Stimulated activated CD8-positive, alpha-beta memory T cell treated with anti-CD3 and anti-CD28 coated beads, Interleukin-12 subunit alpha, Interleukin-12 subunit beta, amount 100 ng/mL, for 24 hours (primary cell): Measurements from ENCODE around the gene DLX1.
"Not testable (repeated sequence)": the region's sequence is repeated elsewhere in the genome, so short reads cannot be mapped to it uniquely, and the experiment has no call there.

Experiments
- DNase-seq: peaks from one replicate; pipeline ENCODE4 v3.0.0-alpha.2; 2020; ENCODE audit errors: extremely low read depth

Gene DLX1

DNA sequence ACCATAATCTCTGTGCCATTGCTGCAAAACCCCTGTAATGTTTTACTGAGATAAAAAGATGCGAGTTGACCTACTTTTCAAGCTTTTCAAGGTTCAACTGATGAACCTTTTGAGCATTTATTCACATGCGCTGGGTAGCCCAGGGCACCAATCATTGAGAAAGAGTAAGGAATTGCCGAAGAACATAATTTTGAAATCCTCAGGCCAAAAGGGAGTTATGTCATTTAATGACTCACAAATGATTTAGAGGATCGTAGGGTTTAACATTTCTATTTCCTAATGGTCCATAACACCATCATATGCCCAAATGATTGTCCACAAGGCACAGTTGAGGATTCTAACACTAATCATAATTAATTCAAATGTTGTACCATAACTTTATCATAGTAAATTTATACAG lies 20.2 kb upstream of the DLX1 start:
- no peak for DNase-seq

DNA sequence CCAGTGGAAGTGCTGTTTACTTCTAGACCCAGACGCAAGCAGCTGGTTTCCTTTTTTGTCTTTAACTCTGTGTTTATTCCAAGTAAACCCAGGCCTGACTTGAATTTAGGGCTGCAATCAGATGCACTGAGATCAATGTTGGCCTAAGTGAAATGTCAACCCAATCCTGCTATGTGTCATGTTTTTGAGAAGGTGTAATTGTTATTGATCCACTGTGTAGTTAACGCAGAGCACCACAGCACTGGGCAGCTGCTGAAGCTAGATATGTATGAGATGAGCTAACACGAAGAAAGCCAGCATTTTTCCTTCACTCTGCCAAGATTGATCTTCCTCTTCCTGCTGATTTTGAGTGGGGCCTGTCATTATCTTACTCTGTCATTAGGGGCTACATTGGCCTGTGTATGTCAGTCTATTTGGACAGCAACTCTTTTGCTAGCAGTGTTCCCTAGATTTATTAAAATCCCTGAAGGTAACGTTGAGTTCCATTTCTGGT lies 18.9 kb upstream of the DLX1 start:
- no peak for DNase-seq

DNA sequence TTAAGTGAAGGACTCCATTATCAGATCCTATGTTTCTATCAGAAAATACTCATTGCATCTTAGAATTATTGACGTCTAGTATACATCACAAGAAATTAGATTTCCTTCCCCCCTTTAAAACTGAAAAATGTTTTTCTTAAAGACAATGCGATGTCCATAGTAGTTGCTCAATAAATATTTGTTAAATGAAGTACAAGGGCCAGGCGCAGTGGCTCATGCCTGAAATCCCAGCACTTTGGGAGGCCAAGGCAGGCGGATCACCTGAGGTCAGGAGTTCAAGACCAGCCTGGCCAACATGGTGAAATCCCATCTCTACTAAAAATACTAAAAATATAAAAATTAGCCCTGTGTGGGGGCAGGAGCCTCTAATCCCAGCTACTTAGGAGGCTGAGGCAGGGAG lies 17.4 kb upstream of the DLX1 start:
- not testable (repeated sequence) for DNase-seq

GRCh38 chr2:172070936-172071335 lies 14.4 kb upstream of the DLX1 start:
- DNase-seq, result no peak

DNA sequence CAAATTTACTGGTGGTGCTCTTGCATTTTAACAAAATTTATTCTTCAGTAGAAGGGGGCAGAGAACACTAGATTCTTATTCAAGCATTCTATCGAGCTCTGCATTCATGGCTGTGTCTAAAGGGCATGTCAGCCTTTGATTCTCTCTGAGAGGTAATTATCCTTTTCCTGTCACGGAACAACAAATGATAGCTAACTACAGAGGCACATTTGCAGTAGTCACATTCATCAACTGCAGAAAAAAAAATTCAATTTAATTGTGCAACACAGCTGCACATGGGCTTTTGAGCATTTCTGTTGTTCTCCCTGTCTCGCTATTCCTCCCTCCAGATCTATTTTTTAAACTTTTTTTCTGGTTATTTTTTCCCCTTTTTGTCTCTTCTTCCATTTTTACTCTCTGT lies 13.0 kb upstream of the DLX1 start:
- DNase-seq, result no peak

GRCh38 chr2:172072706-172073105 lies 12.6 kb upstream of the DLX1 start:
- DNase-seq, result no peak

DNA sequence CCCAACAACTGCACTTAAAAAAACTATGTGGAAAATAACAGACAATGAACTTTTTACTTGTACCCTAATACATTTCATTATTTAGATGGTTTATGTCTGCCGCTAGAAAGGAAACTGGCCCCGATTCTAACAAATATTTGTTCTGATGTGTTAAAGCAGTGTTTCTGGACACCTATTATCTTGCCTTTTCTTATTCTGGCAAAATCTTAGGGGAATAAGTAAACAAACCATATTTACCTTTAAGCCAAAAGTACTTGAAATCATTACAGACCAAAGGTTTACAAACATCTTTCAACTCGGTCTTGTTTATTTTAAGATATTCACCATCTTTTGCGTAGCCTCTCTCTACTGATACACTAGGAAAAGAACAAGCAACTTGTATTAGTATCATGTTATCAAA lies 11.8 kb upstream of the DLX1 start:
- DNase-seq, result no peak

DNA sequence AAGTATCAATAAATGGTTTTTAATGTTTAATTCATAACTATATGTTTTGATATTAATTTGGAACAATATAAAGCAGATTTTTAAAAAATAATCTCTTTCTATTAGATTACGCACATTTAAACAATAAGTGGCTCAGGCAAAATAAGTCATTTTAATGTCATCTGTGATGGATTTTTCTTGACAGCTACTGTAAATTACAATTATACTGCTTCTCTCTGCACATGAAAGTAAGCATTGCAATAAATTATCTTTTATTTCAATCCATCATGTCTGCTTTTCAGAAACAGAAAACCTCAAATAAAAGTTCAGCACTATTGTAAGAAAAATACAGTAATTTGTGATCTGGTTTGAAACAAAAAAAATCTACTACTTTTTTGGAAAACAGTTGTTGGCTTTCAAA lies 11.1 kb upstream of the DLX1 start:
- DNase-seq, result no peak

DNA sequence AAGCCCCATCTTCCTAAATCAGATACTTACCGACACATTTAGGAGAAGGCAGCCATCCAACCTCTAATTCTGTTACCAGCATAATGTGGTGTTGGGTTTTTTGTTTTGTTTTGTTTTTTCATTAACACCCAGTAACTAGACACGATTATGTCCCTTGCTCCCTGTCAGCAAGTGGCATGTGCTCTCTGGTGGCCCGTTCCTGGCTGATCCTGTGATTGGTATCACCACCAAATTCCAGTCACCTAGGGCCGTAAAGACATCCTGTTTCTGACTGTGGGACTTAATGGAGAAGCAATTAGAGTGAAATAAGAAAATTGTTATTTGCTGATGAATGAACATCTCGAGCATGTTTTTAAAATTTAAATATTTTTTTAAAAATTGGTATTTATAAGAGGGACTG lies 5.9 kb upstream of the DLX1 start:
- no peak for DNase-seq

GRCh38 chr2:172079838-172080640 lies 5.3 kb upstream of the DLX1 start:
- no peak for DNase-seq

DNA sequence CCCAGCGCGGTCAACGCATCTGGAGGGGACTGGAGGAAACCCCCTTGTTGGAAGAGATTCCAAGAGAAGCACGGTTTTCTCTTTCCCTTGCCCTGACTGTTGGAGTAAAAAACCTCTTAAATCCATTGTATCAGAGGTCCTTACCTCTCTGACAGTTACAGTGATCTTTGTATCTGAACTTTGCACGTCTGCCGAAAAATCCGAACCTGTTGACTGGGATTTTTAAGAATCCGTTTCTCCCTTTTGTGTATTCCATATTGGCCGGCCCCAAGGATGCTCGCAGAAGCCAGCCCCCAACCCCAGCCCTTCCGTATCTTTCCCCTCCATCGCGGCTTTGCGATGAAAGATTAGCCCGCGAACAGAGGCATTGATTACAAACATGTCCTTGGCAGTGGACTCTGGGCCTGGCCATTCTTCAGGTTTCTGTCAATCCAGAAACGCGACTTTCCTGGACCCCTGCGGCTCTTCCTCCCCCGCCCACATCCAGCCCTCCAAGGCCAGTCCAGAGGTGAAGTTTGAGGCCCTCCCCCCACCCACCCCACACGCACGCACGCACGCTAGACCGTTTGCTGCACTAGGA lies 4.6 kb upstream of the DLX1 start:
- DNase-seq, result no peak

DNA sequence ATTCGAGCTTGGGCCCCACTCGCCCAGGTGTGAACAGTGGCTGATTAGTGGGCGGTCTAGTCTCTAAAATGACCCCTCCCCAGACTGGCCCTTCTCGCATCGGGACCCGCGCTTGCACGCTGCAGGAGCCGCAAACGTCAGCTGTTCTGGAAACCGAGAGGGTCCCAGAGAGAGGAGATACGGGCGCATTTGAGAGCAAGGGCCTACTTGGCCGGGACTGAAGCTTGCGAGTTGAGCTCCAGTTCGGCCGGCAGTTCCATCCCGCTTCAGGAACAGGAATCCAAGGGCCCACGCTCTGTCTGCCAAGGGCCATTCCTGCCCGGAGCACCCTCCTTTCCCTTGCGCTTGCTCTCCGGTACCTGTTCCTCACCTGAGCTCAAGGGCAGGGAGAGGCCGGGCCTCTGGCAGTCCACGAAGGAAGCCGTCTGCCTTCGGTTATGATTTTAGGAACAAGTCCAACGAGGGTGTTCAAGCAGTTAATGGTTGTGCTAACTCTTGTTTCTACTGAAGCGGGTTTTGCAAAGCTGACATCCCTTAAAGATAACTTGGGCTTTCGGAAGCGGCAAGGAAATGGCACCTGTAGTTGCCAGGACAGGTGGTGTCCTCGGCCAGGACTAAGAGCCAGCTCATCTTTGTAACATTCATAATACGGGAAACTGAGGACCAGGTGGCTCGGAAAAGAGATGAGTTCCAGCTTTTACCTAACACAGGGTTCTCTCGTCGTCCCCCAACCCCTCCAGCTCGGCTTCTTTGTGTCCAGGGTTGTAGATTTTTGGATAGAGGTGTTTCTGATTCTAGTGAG lies 3.9 kb upstream of the DLX1 start:
- DNase-seq, result no peak

DNA sequence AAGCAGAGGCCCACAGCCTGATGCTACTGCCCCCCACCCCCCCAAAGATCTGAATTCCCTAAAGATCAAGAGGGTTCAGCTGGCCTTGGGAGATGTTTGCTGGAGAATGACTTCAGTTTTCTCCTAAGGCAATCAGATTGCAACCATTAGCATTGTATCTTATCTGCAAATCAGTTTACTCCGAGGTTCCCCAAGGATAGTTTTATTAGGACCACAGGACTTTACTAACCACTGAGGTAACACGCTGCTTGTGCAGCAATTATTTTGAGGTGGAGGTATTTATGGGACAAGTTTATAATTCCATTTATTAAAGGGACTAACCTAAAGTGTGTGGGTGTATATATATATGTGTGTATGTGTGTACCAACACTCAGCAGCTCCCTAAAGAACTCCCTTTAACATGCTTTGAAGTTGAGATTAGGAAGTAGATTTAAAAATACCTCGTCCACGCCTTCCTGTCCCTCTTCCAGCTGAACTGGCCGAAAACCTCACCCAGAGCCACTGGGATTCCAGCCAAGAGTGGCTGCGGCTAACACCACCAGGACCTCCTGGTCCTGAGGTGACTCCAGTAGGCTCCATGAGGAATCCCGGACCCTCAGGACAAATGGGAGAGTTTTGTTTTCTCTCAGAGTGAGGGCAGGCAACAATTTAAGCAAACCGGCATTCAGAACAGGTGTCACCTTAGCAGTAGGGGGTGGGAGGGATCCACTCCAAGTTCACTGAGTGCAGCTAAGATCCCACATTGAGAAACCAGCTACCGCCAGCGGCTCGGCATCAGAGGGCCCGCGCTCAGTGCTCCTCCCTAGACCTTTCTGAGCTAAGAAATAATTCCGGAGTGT lies 3.0 kb upstream of the DLX1 start:
- no peak for DNase-seq

- DNase-seq, result no peak
Measured at GRCh38 chr2:172082944-172083627, 2.2 kb upstream of the DLX1 start.

DNA sequence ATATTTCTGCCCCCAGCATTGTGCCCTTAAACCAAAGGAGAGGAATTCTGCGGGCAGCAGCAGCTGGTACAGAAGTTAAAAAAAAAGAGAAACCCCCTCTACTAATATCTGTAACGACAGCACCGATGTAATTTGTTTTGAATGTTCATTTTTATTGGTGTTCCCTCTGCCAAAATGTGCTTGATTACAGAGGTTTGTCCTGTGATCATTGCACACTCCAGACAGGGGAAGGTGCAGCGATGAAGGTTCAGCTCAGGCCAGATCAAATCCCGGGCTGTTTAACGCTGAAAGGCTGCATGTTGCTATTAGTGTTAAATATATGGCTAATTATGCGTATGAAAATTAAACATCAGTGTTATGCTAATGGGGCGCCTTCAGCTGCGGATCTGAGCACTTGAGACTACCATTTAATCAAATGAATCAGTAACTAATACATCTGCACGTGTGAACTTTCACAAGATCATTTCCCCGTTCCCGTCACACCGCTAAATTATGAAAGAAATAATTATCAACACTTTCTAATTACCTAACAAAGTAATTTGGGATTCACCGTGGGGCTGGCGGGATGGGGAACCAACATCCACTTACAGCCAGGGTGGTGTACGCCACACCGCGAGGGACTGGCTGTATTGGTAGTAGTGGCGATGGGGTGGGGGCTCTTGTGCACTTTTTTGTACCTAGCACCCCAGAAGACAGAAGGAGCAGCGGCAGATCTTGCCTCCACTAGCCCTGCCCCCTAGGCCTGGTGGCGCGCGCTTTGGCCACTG lies 1.5 kb upstream of the DLX1 start:
- no peak for DNase-seq

GRCh38 chr2:172084395-172084644 lies 987 bp upstream of the DLX1 start:
- DNase-seq, result no peak

DNA sequence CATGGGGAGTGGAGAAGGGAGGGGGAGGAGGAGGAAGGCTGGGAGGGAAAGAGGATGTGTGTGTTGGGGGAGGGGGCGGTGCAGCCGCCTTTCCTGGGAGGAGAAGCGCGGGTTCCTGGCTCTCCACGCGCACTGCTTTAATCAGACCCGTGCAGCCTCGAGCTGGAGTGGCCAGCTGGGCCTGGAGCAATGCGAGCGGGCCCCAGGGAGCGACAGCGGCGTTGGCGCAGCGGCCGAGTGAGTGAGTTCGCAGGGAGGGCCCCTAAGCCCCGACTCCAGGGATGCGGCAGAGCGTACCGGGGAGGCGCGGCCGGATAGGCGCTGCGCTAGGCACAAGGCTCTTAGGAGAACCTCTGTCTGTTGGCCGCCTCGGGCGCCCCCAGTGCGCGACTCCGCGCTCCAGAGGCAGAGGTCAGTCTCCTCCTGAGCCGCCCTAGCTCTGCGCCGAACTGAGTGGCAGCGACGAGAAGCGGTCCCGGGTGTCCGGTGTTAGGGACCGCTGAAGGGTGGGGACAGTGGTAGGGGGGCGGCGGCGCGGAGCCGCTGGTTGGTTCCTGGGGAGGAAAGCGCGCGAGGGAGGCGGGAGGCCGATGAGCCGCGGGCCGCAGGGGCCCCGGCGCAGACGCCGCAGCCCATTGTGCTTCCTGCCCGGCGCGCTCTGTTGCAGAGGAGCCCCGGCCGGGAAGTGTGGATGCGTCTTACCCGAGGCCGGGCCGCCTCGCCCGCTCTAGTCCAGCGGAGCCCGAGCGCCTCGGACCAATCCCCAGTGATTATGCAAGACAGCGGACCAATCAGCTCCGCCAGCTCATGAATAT lies 455 bp upstream of the DLX1 start:
- DNase-seq, result no peak

GRCh38 chr2:172086241-172087206 lies 1.2 kb downstream of the DLX1 start:
- DNase-seq, result no peak
